ENCODE data around the gene CTNNAL1.
A peak's percentile ranks its signal among the peaks of the same experiment; 100 is the strongest.
"Not testable (repeated sequence)": the region's sequence is repeated elsewhere in the genome, so short reads cannot be mapped to it uniquely, and the experiment has no call there.

The CTNNAL1 gene

GRCh38 chr9:108983885-108984284 lies 29.4 kb downstream of the CTNNAL1 start:
- DNase-seq (ENCODE audit: low spot score), result peak; percentile 4

- no peak for DNase-seq (ENCODE audit: low spot score)
These were observed 32.4 kb downstream of the CTNNAL1 start for GRCh38 chr9:108980893-108981292.

GRCh38 chr9:108978205-108978604 lies 35.1 kb downstream of the CTNNAL1 start:
- no peak for DNase-seq (ENCODE audit: low spot score)

DNA sequence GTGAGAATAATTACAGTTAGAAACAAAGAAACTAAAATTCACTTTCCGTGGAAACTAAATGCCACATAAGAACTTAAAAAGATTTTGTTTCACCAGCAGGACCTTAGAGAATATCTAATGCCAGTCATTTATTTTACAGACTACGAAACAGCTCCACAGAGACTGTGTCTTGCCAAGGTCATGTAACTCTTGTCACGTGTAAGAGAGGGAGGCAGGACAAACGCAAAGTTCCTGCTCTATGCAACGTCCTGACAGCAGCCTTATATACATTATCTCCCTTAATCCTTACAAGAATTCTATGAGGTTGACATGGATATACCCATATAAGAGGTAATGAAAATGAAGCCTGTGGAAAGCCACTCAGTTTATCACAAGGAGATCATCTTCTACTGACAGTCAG lies 39.4 kb downstream of the CTNNAL1 start:
- no peak for DNase-seq (ENCODE audit: low spot score)

- no peak for DNase-seq (ENCODE audit: low spot score)
These were observed 40.6 kb downstream of the CTNNAL1 start for GRCh38 chr9:108972626-108973209.

DNA sequence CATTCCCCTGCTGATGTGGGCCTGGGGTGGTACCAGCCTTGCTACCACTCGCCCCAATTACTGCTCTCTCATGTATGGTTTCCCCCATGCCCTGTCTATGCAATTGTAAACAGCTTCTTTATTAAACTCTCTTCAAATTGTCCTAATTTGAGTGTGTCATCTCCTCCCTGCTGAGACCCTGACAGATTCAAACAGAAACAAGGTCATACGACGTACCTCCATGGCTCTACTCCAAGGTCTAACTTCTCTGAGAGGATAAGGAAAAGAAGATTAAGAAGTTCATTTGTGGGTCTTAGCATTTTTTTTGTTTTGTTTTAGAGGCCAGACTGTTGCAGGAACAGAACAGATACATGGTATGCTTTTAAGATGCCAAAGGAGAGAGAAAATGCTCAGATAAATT lies 41.1 kb downstream of the CTNNAL1 start:
- no peak for DNase-seq (ENCODE audit: low spot score)

DNA sequence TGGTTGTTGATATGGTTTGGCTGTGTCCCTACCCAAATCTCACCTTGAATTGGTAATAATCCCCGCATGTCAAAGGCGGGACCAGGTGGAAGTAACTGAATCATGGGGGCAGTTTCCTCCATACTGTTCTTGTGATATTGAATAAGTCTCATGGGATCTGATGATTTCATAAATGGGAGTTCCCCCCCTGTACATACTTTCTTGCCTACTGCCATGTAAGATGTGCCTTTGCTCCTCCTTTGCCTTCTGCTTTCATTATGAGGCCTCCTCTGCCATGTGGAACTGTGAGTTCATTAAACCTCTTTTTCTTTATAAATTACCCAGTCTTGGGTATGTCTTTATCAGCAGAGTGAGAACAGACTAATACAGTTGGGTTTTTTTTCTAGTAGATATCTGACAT lies 41.9 kb downstream of the CTNNAL1 start:
- DNase-seq (ENCODE audit: low spot score), result not testable (repeated sequence)

DNA sequence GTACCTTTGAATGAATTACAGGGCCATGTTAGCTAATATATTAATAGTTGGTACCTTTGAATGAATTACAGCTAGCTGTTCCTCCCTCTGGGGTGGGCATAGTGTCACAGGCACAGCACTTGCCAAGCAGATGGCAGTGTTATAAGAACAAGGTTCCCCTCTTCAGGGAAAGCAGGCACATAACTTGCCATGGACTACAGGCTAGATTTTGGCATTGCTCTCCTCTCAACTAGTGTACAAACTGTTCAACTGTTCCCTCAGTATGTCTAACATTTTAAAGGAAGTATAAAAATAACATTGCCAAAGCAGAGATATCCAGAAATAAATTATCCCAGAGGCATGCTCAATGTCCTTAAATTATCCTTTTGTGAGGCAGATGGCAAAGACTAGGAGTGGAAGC lies 45.4 kb downstream of the CTNNAL1 start:
- no peak for DNase-seq (ENCODE audit: low spot score)

- DNase-seq (ENCODE audit: low spot score), result no peak
These were observed 49.7 kb downstream of the CTNNAL1 start for GRCh38 chr9:108963459-108964143.

GRCh38 chr9:108961151-108961550 lies 52.1 kb downstream of the CTNNAL1 start:
- DNase-seq (ENCODE audit: low spot score), result peak; percentile 2

DNA sequence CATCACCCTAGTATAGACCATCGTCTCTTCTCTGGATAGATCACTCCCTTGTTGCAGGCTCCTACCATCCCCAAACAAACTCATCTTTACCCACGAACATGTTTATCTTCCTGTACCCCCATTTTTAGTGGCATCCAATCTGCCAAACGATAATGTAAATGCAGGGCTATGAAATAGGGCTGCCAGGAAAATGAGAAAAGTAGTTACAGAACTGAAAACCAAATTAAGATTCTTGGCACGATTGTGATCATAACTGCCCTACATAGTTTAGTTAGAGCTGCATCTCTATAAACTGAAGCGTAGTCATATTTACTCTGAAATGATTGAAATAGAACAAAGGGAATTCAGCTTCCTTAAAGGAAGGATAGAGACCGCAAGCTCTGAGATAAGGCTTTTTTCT lies 53.0 kb downstream of the CTNNAL1 start:
- no peak for DNase-seq (ENCODE audit: low spot score)

DNA sequence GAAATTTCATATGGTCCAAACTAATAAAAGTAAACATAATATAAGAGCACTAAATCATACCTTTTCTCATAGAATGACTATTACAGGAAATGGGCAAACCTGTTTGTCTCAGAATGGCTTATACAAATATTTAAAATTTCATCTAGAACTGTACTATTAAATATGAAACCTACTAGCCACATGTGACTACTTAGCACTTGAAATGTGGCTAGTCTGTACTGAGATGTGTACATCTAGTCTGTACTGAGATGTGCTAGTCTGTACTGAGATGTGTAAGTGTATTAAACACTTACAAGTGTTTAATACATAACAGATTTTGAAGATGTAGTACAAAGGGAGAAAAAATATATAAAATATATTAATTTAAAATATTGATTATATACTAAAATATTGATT lies 56.7 kb downstream of the CTNNAL1 start:
- DNase-seq (ENCODE audit: low spot score), result no peak

GRCh38 chr9:108956022-108956630 lies 57.2 kb downstream of the CTNNAL1 start:
- DNase-seq (ENCODE audit: low spot score), result no peak

DNA sequence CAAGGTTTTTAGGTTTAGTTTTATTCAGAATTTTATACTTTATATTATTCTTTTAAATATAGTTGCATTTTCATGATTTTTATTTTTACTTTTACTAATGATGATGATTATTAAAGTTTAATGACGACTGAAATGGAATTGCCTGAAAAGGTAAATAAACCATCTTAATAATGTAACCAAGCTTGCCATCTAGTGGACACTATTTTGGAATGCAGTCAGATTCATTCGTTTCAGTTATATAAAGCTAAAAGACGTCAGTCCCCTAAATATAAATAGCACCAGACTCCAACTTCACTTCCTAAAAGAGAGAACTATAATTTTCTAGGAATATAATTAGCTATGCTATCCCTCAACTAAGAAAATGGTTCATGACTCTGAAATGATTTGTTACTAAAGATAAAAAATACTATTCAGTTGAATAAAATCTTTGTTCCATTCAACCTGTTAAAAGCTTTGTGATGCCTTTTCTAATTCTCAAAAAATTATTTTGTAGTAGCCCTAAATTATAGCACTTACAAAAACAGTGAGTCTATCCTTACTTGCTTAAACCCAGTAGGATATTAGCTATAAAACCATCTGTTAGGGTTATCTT lies 59.2 kb downstream of the CTNNAL1 start:
- peak; percentile 42 for DNase-seq (ENCODE audit: low spot score)

DNA sequence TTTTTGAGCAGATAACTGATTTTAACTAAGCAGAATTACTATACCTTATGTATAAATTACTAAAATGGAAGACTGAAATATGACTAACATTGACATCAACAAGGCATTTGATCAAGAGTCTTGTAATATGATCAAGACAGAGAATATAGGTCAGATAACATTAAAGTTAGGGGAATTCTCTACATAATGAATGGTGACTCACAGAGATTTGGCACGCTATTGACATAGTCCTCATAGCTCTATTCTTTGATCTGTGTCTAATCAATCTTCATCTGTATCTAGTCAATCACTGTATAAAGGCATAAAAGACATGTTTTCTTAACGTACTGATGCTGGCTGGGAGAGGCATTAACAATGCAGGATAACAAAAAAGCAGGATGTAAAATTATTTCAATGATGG lies 61.7 kb downstream of the CTNNAL1 start:
- DNase-seq (ENCODE audit: low spot score), result no peak

DNA sequence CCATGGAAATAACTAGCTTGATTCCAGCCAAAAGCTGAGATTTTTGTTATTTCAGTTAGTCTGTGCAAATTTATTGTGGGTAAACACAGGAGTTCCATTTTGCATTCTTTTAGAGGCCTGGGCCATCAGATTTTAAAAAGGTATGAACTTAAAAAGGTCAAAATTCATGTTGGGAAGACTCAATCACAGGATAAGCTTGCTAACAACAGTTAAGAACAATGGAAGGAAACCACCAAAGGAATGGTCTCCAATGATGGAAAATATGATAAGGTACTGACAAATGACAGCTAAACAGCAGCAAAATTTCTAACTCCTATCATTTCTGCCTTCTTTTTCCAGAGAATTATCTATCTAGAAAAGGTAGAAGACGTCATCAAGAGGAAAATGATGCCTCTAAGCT lies 63.1 kb downstream of the CTNNAL1 start:
- DNase-seq (ENCODE audit: low spot score), result no peak

DNA sequence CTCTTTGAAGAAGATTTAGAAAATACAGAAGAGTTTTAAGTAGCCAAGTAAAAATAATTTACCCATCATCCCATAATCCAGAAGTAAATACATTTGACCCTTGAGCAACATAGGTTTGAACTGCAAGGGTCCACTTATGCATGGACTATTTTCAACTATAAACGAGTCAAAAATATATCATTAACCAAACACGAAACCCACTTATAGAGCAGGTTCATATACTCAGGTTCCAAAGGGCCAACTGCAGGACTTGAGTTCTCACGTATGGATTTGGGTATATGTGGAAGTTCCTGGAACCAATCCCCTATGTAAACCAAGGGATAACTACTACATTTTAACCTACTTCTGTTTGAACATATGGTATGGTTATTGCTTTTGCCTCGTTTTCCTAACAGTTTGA lies 73.3 kb downstream of the CTNNAL1 start:
- DNase-seq (ENCODE audit: low spot score), result no peak

DNA sequence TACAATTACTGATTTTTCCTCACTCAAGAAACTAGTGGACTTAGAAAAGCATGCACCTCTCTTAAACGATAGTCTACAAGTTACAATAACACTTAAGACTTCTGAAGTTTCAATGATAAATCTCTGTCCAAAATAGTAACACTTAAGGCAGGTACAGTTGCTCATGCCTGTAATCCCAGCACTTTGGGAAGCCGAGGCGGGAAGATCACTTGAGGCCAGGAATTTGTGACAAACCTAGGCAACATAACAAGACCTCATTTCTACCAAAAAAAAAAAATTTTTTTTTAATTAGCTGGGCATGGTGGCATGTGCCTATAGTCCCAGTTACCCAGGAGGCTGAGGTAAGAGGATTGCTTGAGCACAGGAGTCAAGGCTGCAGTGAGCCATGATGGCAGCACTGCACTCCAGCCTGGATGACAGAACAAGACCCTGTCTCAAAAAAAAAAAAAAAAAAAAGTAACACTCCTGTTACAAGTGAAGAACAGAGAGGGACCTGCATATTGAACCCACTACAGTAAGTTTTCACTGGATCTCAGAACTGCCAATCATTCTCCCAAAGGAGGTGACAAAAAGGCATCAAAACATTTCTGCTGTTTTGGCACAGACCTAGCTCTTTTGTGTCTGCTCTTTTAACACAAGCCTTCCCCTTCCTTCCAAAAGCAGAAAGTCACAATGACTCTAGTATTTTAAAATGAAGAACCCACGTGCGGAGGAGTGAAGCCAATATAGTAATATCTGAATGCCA lies 75.6 kb downstream of the CTNNAL1 start:
- DNase-seq (ENCODE audit: low spot score), result no peak

- peak; percentile 85 for DNase-seq (ENCODE audit: low spot score)
These were observed 78.9 kb downstream of the CTNNAL1 start, which contains the start of gene ABITRAM for GRCh38 chr9:108934323-108934893. Gene ABITRAM, plus strand, starts transcription at chr9:108934400. Its CDS starts 87 bp downstream, at chr9:108934487.

- DNase-seq (ENCODE audit: low spot score), result peak; percentile 95
These were observed 79.5 kb downstream of the CTNNAL1 start, which contains the start of gene ELP1 for GRCh38 chr9:108933718-108934322. Gene ELP1, minus strand, starts transcription at chr9:108934124. Its CDS starts 2,978 bp downstream, at chr9:108931146.

DNA sequence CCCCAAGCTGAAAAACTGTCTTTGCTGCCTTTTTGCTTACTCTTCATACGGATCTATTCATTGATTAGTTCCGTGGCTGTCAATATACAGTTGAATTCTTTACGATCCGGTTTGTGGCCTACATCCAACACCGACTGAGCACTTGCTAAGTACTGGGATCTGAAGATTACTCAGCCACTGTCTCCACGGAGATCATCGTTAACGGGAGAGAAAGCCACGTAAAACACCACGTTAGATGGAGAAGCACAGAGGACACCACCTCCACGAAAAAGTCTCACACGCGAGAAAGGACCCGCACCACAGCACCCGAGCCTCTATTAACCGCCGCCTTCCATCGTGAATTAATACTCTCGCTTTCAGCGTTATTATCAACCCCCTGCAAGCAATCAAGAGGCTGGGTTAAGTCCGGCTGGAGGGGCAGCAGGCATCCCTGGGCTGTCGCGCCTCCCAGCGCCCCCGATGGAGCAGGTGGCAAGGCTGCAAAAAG lies 80.0 kb downstream of the CTNNAL1 start:
- peak; percentile 23 for DNase-seq (ENCODE audit: low spot score)

All from kidney tubule cell (primary cell).